Coronary artery (tissue), 2 donors: ENCODE measurements around the gene PRDM12.

Experiments used
- DNase-seq: peaks from one replicate; pipeline ENCODE4 v3.0.0-alpha.2; 2017; ENCODE audit warnings: low spot score
- H3K27ac ChIP-seq, 2 donors: fragments of 200-600 bp; sonication (generic); one replicate each; pipeline ENCODE4 v1.5.1; 2016 to 2019
- H3K4me3 ChIP-seq: fragments of 200-600 bp; sonication (generic); 2 replicates; pipeline ENCODE4 v1.5.1; 2016; ENCODE audit warnings: mild to moderate bottlenecking, moderate library complexity
- TF ChIP-seq, protein P1 (sequence below): fragments of 200-600 bp; sonication (generic); IDR thresholded peaks from one replicate; pipeline ENCODE4 v1.5.1; 2019; ENCODE audit warnings: antibody characterized with exemption

PRDM12 gene

DNA sequence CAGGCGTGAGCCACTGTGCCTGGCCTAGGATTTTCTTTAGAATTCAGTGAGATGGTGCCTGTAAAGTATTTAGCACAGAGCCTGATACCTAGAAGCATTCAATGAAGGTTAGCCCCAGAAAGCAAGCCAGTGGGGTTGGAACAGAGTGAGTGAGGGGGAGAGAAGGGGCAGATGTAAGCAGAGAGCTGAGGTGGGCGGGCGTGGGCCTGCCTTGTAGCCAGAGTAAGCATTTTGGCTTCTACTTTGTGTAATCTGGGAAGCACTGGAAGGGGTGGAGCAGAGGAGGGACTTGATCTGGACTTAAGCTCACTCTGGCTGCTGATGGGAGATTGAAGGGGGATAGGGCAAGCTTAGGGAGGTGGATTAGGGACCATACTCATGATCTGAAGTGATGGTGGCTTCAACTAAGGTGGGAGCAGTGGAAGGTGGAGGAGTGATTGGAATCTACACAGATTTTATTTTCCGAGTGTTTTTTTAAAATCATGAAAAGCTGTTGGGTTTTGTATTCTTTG is 31.8 kb downstream of the PRDM12 start:
- no peak for DNase-seq
- no peak overlapping the region for H3K4me3 ChIP-seq
- H3K27ac ChIP-seq = no peak overlapping the region
- TF ChIP-seq, protein P1, sequence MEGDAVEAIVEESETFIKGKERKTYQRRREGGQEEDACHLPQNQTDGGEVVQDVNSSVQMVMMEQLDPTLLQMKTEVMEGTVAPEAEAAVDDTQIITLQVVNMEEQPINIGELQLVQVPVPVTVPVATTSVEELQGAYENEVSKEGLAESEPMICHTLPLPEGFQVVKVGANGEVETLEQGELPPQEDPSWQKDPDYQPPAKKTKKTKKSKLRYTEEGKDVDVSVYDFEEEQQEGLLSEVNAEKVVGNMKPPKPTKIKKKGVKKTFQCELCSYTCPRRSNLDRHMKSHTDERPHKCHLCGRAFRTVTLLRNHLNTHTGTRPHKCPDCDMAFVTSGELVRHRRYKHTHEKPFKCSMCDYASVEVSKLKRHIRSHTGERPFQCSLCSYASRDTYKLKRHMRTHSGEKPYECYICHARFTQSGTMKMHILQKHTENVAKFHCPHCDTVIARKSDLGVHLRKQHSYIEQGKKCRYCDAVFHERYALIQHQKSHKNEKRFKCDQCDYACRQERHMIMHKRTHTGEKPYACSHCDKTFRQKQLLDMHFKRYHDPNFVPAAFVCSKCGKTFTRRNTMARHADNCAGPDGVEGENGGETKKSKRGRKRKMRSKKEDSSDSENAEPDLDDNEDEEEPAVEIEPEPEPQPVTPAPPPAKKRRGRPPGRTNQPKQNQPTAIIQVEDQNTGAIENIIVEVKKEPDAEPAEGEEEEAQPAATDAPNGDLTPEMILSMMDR = no peak

DNA sequence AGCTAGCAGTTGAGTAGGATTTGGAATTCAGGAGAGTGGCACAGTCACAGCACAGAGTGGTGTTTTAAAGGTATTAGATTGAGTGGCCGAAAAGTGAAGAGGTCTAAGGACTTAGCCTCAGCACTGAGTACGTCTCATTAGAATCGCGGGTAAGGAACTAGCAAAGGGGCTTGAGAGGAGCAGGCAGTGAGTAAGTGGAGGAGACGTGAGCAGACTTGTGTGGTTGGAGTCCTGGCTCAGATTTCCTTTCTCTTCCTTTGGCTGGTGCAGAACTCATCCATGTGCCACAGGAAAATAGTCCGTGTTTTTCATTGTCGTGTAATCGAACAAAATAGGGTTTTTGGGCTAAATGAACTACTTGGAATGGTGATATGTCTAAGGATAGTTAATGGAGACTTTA is 32.6 kb downstream of the PRDM12 start:
- Histone ChIP-seq H3K27ac (no peak overlapping the region), H3K4me3 (no peak overlapping the region)
- no peak for DNase-seq
- TF ChIP-seq, protein P1 = no peak

DNA sequence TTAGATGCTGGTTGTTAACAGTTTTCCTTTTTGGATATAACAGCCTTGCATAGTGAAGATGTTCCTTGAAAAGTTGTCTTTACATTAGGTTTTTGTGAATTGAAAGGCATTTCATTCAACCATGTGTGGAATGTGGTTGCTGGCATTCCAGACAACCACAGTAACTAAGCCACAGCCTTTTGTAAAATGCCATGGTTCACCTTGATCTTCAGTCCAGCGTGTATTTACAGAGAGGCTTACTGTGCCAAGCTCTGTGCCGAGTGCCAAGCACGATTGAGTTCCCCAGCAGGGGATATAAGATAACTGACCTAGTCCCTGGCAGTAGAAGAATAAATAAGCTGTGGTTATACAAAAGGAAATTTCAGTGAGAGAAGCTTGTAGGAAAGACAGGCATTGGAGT is 34.1 kb downstream of the PRDM12 start:
- no peak overlapping the region for H3K4me3 ChIP-seq
- no peak overlapping the region for H3K27ac ChIP-seq
- TF ChIP-seq, protein P1 = no peak
- DNase-seq = no peak

GRCh38 chr9:130699047-130699446 is 34.7 kb downstream of the PRDM12 start:
- DNase-seq = no peak
- H3K27ac ChIP-seq = no peak overlapping the region
- TF ChIP-seq, protein P1 = no peak
- H3K4me3 ChIP-seq = no peak overlapping the region

DNA sequence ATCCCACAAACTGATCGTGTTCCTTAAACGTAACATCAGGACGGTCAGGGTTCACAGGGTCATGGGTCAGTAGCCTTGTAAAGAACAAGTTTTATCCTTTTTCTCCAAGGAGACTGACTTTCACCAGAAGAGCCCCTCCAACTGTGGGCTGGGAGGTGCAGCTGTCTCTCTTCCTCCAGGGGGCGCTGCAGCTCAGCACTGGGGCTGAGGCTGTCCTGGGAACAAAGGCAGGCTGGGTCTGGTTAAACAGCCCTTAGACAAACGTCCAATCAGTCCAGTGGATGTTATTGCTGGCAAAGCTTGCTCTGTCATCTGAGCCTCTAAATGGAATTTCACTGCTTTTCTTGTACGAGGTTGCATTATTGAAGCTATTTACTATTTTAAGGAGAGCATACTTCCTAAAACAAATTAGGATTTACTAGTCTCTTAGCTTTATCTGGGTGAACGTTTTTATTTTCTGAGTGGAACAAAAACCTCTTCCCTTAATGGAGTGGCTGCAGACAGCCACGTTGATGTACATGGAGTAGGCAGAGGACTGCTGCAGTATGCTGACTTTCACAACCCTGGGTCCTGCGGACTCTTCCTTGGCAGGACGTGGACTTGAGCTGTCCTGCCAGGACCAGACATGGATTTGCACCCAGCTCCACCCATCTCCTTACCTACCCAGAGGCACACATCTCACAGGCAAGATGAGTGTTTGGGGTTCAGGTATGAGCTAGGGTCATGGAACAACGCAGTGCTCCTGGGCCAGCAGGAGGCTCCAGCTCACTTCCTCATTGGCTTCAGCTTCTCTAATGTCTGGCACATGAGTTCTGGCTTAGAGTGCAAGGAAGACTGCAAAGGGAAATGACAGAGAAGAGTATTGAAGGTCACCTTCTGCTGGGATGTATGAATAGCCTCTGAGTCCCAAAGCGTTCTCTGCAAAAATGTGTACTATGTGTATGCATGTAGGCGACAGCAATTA is 36.9 kb downstream of the PRDM12 start:
- TF ChIP-seq, protein P1 = peak; percentile 81
- Histone ChIP-seq H3K4me3 (no peak overlapping the region), H3K27ac (peak overlapping the region in 1 of 2 donors; percentile 46)
- DNase-seq = no peak

- no peak for DNase-seq
- TF ChIP-seq, protein P1 = no peak
- no peak overlapping the region for H3K27ac ChIP-seq
- H3K4me3 ChIP-seq = no peak overlapping the region
Observed at GRCh38 chr9:130703501-130703900, 39.1 kb downstream of the PRDM12 start.
